Ascending aorta (tissue), 2 donors: ENCODE data around the gene RPS2. TPM values are rescaled to one million over a fixed set of nuclear protein-coding genes. Genes with fewer than 3 reads are reported as not detected.

Experiments
- DNase-seq, 2 donors: peaks; one replicate each; pipeline ENCODE4 v3.0.0-alpha.2; 2019; ENCODE audit warnings: low spot score in 2 of 2
- H3K27ac ChIP-seq, 2 donors: fragments of 200-600 bp; sonication (generic); one replicate each; pipeline ENCODE4 v1.5.1; 2016 to 2017; ENCODE audit warnings: mild to moderate bottlenecking in 1 of 2
- H3K27me3 ChIP-seq: fragments of 200-600 bp; sonication (generic); one replicate; pipeline ENCODE4 v1.5.1; 2017
- H3K36me3 ChIP-seq, 2 donors: fragments of 200-600 bp; sonication (generic); one replicate each; pipeline ENCODE4 v1.5.1; 2016
- H3K4me1 ChIP-seq, 2 donors: fragments of 200-600 bp; sonication (generic); one replicate each; pipeline ENCODE4 v1.5.1; 2016 to 2017; ENCODE audit warnings: mild to moderate bottlenecking in 1 of 2
- H3K4me3 ChIP-seq, 2 donors: fragments of 200-600 bp; sonication (generic); one replicate each; pipeline ENCODE4 v1.5.1; 2016 to 2017; ENCODE audit warnings: mild to moderate bottlenecking in 1 of 2
- H3K9me3 ChIP-seq, 2 donors: fragments of 200-600 bp; sonication (generic); one replicate each; pipeline ENCODE4 v1.5.1; 2016
- intact Hi-C: fragments of 100-400 bp; cut with DNase I; formaldehyde crosslinking; loops from one replicate; pipeline ENCODE4 v1.15.1; 2023
- total RNA-seq: library from RNA; depleted of rRNA; stranded (reverse); fragments of >200 nt; gene quantifications from one replicate; pipeline ENCODE4 v1.1.0, GENCODE V29; 2016
- TF ChIP-seq, protein P1 (sequence below), 3 experiments: fragments of 200-600 bp in 2 of 3; fragments of 450-650 bp in 1 of 3; sonication (generic) in 2 of 3; IDR thresholded peaks; one replicate each; pipeline ENCODE4 v1.5.1; 2016 to 2019; ENCODE audit warnings: antibody characterized with exemption in 3 of 3, mild to moderate bottlenecking in 1 of 3, moderate library complexity in 1 of 3

RPS2 gene
- total RNA-seq, 1 donor from 2014 or later, result 2,866 TPM

GRCh38 chr16:2008631-2009163 lies 44.1 kb upstream of the RPS2 start:
- H3K27ac ChIP-seq, result peak overlapping the region; percentile 52 to 75
- no peaks in the 10 kb centered on the region for H3K27me3 ChIP-seq
- no peaks in the 10 kb centered on the region for H3K9me3 ChIP-seq
- no peaks in the 10 kb centered on the region for H3K36me3 ChIP-seq
- H3K4me3 ChIP-seq, result peak overlapping the region; percentile 75 to 94
- TF ChIP-seq, protein P1, sequence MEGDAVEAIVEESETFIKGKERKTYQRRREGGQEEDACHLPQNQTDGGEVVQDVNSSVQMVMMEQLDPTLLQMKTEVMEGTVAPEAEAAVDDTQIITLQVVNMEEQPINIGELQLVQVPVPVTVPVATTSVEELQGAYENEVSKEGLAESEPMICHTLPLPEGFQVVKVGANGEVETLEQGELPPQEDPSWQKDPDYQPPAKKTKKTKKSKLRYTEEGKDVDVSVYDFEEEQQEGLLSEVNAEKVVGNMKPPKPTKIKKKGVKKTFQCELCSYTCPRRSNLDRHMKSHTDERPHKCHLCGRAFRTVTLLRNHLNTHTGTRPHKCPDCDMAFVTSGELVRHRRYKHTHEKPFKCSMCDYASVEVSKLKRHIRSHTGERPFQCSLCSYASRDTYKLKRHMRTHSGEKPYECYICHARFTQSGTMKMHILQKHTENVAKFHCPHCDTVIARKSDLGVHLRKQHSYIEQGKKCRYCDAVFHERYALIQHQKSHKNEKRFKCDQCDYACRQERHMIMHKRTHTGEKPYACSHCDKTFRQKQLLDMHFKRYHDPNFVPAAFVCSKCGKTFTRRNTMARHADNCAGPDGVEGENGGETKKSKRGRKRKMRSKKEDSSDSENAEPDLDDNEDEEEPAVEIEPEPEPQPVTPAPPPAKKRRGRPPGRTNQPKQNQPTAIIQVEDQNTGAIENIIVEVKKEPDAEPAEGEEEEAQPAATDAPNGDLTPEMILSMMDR (IDR thresholded peaks at IDR 0.05), result no peak
- intact Hi-C loops, result no loop called here
- no peak for DNase-seq
- H3K4me1 ChIP-seq, result peaks cover 23 to 34% of the 10 kb centered on the region in 2 donors

- no peaks in the 10 kb centered on the region for H3K9me3 ChIP-seq
- intact Hi-C loops, result no loop called here
Observed at GRCh38 chr16:2008009-2008526, 43.4 kb upstream of the RPS2 start.

GRCh38 chr16:2007081-2007836 lies 42.6 kb upstream of the RPS2 start:
- intact Hi-C loops, result no loop called here
- Histone ChIP-seq H3K4me1 (peaks cover 23 to 34% of the 10 kb centered on the region in 2 donors), H3K27ac (no peak overlapping the region), H3K36me3 (peaks cover 12% of the 10 kb centered on the region in 2 donors), H3K27me3 (no peaks in the 10 kb centered on the region), H3K4me3 (peak overlapping the region in 1 of 2 donors; percentile 75), H3K9me3 (no peaks in the 10 kb centered on the region)
- TF ChIP-seq, protein P1 (IDR thresholded peaks at IDR 0.05), result no peak
- no peak for DNase-seq

More at GRCh38 chr16:2008009-2008526, 43.4 kb upstream of the RPS2 start:
- H3K36me3 ChIP-seq, result peaks cover 4% of the 10 kb centered on the region in 2 donors
- peak overlapping the region; percentile 75 to 94 for H3K4me3 ChIP-seq
- H3K27me3 ChIP-seq, result no peaks in the 10 kb centered on the region
- peaks cover 23 to 34% of the 10 kb centered on the region in 2 donors for H3K4me1 ChIP-seq
- H3K27ac ChIP-seq, result no peak overlapping the region
- DNase-seq, result no peak
- TF ChIP-seq, protein P1 (IDR thresholded peaks at IDR 0.05), result no peak

GRCh38 chr16:2006317-2006716 lies 41.7 kb upstream of the RPS2 start:
- Histone ChIP-seq H3K27me3 (no peaks in the 10 kb centered on the region), H3K27ac (no peak overlapping the region), H3K4me3 (no peak overlapping the region), H3K4me1 (peaks cover 23 to 34% of the 10 kb centered on the region in 2 donors), H3K36me3 (peaks cover 21% of the 10 kb centered on the region in 2 donors), H3K9me3 (no peaks in the 10 kb centered on the region)
- TF ChIP-seq, protein P1 (IDR thresholded peaks at IDR 0.05), result no peak
- intact Hi-C loops, result no loop called here
- no peak for DNase-seq

- intact Hi-C loops, result no loop called here
- no peak for DNase-seq
Observed at GRCh38 chr16:2005646-2006045, 41.0 kb upstream of the RPS2 start.

More at GRCh38 chr16:2005646-2006045, 41.0 kb upstream of the RPS2 start:
- H3K27me3 ChIP-seq, result no peaks in the 10 kb centered on the region
- H3K4me3 ChIP-seq, result no peak overlapping the region
- TF ChIP-seq, protein P1 (IDR thresholded peaks at IDR 0.05), result no peak
- H3K36me3 ChIP-seq, result peaks cover 27 to 28% of the 10 kb centered on the region in 2 donors
- H3K27ac ChIP-seq, result no peak overlapping the region
- peaks cover 23 to 34% of the 10 kb centered on the region in 2 donors for H3K4me1 ChIP-seq
- H3K9me3 ChIP-seq, result no peaks in the 10 kb centered on the region
